A673 (cell line): ENCODE data around the gene PTBP1. TPM values are rescaled to one million over a fixed set of nuclear protein-coding genes. Genes with fewer than 3 reads are reported as not detected.

Source experiments
- BruUV-seq: library from RNA; stranded (reverse); fragments of 400-500 nt; replicated peaks from 2 replicates; lab custom pipeline; 2021; lab: Mats Ljungman, UMichigan
- CTCF ChIA-PET: fragments of 300-600 bp; sonication (Branson Sonifier 250); formaldehyde crosslinking; loops from one replicate; lab custom pipeline; 2022; ENCODE audit warnings: antibody characterized with exemption; lab: Charles Lee
- POLR2A ChIA-PET: fragments of 300-600 bp; sonication (Branson Sonifier 250); formaldehyde crosslinking; loops from one replicate; lab custom pipeline; 2022; ENCODE audit warnings: antibody characterized with exemption; ENCODE audit not compliant: low non-redundant PET; lab: Charles Lee
- DNase-seq: peaks from one replicate; pipeline ENCODE4 v3.0.0-alpha.2; 2015; ENCODE audit warnings: low spot score
- H3K27ac ChIP-seq: fragments of 200-600 bp; sonication (generic); 2 replicates; pipeline ENCODE4 v1.5.1; 2016; ENCODE audit warnings: mixed run types, low read depth, mild to moderate bottlenecking, mixed read lengths, antibody characterized with exemption, low read length; ENCODE audit not compliant: poor library complexity, severe bottlenecking
- H3K27me3 ChIP-seq: fragments of 200-600 bp; sonication (generic); replicated peaks from 2 replicates; pipeline ENCODE4 v1.6.1; 2017; ENCODE audit warnings: mixed run types, low read depth, mild to moderate bottlenecking, mixed read lengths, antibody characterized with exemption, low read length; ENCODE audit not compliant: insufficient read depth, poor library complexity
- H3K36me3 ChIP-seq: fragments of 200-600 bp; sonication (generic); 2 replicates; pipeline ENCODE4 v1.6.1; 2016; ENCODE audit warnings: mixed run types, mild to moderate bottlenecking, mixed read lengths, antibody characterized with exemption, low read length; ENCODE audit not compliant: insufficient read depth, poor library complexity, severe bottlenecking
- H3K4me1 ChIP-seq: fragments of 200-600 bp; sonication (generic); 2 replicates; pipeline ENCODE4 v1.6.1; 2017; ENCODE audit warnings: mixed run types, mild to moderate bottlenecking, mixed read lengths, antibody characterized with exemption, low read length; ENCODE audit not compliant: insufficient read depth, poor library complexity, severe bottlenecking
- H3K4me3 ChIP-seq: fragments of 200-600 bp; sonication (generic); 2 replicates; pipeline ENCODE4 v1.5.1; 2016; ENCODE audit warnings: low read depth, mixed run types, mild to moderate bottlenecking, mixed read lengths, low read length; ENCODE audit not compliant: poor library complexity, severe bottlenecking
- H3K9me3 ChIP-seq: fragments of 200-600 bp; sonication (generic); 2 replicates; pipeline ENCODE4 v1.6.1; 2016; ENCODE audit warnings: mixed run types, low read depth, mild to moderate bottlenecking, mixed read lengths, antibody characterized with exemption, low read length; ENCODE audit not compliant: poor library complexity, severe bottlenecking
- EZH2 ChIP-seq: fragments of 200-600 bp; sonication (generic); IDR thresholded peaks from 2 replicates; pipeline ENCODE4 v1.6.1; 2017; ENCODE audit warnings: borderline replicate concordance, low read depth, mild to moderate bottlenecking, mixed read lengths, antibody characterized with exemption, low read length; ENCODE audit not compliant: poor library complexity, severe bottlenecking
- intact Hi-C: fragments of 100-400 bp; cut with micrococcal nuclease; formaldehyde crosslinking; loops from one replicate; pipeline ENCODE4 v1.10.0; 2022; ENCODE audit not compliant: unreplicated experiment
- total RNA-seq: library from RNA; stranded (reverse); gene quantifications from 2 replicates; pipeline ENCODE4 v1.2.3, GENCODE V29; 2021
- TF ChIP-seq, protein P1 (sequence below): fragments of 300-800, 200-600 bp; sonication (generic); conservative IDR thresholded peaks from 2 replicates; pipeline ENCODE4 v1.5.1; 2017; ENCODE audit warnings: low read depth, mild to moderate bottlenecking, antibody characterized with exemption, low read length, moderate library complexity, mixed read lengths

The PTBP1 gene
- total RNA-seq, 1 experiment from 2014 or later: 800 TPM

DNA sequence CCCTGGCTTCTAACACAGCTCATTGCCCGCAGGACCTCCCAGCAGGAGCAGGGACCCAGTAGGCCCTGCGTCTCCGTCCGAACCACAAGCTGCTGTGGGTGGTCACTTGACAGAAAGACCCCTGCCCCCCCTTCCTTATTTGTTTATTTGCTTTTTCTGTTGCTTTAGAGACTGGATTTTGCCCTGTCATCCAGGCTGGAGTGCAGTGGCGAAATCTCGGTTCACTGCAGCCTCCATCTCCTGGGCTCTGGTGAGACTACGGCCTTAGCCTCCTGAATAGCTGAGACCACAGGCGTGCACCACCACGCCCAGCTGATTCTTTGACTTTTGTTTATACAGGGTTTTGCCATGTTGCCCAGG, 7.6 kb upstream of the PTBP1 start:
- POLR2A ChIA-PET: no interaction called here
- intact Hi-C loops: no loop called here

DNA sequence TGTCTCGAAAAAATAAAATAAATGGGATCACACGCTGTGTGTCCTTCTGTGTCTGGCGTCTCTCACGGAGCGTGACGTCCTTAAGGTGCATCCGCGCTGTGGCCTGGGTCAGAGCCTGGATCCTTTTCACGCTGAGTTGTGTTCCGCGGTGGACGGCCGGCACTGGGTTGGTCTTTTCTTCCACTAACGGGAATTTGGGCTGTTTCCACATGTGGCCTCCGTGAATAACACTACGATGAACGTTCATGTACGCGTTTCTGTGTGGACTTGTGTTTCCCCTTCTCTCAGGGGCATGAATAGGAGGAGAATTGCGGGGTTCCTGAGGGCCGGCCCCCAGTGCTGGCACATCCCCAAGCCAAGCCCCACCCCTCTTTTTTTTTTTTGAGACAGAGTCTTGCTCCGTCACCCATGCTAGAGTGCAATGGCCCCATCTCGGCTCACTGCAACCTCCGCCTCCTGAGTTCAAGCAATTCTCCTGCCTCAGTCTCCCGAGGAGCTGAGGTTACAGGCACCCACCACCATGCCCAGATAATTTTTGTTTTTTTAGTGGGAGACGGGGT, 6.2 kb upstream of the PTBP1 start:
- TF ChIP-seq EZH2: no peak
- TF ChIP-seq, protein P1, sequence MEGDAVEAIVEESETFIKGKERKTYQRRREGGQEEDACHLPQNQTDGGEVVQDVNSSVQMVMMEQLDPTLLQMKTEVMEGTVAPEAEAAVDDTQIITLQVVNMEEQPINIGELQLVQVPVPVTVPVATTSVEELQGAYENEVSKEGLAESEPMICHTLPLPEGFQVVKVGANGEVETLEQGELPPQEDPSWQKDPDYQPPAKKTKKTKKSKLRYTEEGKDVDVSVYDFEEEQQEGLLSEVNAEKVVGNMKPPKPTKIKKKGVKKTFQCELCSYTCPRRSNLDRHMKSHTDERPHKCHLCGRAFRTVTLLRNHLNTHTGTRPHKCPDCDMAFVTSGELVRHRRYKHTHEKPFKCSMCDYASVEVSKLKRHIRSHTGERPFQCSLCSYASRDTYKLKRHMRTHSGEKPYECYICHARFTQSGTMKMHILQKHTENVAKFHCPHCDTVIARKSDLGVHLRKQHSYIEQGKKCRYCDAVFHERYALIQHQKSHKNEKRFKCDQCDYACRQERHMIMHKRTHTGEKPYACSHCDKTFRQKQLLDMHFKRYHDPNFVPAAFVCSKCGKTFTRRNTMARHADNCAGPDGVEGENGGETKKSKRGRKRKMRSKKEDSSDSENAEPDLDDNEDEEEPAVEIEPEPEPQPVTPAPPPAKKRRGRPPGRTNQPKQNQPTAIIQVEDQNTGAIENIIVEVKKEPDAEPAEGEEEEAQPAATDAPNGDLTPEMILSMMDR: no peak
- Histone ChIP-seq H3K27ac (no peak overlapping the region), H3K4me3 (no peak overlapping the region), H3K9me3 (no peaks in the 10 kb centered on the region), H3K27me3 (no peaks in the 10 kb centered on the region), H3K4me1 (peaks cover 3% of the 10 kb centered on the region), H3K36me3 (no peaks in the 10 kb centered on the region)
- intact Hi-C loops: no loop called here
- no TSS peak for BruUV-seq
- CTCF ChIA-PET: no interaction called here
- POLR2A ChIA-PET: no interaction called here
- no peak for DNase-seq

More for the DNA sequence above, 7.6 kb upstream of the PTBP1 start:
- Histone ChIP-seq H3K36me3 (no peaks in the 10 kb centered on the region), H3K4me3 (no peak overlapping the region), H3K27ac (no peak overlapping the region), H3K27me3 (no peaks in the 10 kb centered on the region), H3K9me3 (no peaks in the 10 kb centered on the region), H3K4me1 (no peaks in the 10 kb centered on the region)
- CTCF ChIA-PET: no interaction called here
- no TSS peak for BruUV-seq
- no peak for DNase-seq
- TF ChIP-seq, protein P1: no peak
- TF ChIP-seq EZH2: no peak

DNA sequence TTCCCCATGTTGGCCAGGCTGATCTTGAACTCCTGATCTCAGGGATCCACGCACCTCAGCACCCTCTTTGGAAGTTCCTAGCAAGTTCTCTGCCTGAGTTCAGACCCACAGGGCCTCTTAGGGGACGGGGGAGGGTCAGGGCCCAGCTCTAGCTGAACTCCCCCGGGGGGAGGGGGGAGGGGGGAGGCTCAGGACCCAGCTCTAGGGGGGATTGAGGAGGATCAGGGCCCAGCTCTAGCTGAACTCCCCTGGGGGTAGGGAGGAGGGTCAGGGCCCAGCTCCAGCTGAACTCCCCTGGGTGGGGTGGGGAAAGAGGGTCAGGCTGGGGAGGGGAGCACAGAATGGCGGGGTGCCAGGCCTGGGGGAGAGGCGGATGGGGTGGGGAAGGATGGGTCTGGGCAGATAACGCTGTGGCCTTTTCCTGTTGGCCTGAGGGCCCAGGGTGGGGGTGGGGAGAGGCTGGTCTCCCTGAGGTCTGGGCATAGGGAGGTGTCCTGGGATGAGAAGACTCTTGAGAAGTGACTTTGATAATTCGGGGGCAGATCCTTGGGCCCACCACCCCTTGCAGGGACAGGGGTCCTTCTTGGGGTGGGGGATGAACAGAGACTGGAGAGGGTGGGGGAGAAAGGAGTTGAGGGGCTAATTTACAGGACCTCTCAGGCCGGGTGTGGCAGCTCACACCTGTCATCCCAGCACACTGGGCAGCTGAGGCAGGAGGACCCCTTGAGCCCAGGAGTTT, 5.5 kb upstream of the PTBP1 start:
- TF ChIP-seq EZH2: no peak
- TF ChIP-seq, protein P1: no peak
- CTCF ChIA-PET: no interaction called here
- peaks cover 7% of the 10 kb centered on the region for H3K4me1 ChIP-seq
- no peak overlapping the region for H3K4me3 ChIP-seq
- BruUV-seq: no TSS peak
- no peaks in the 10 kb centered on the region for H3K27me3 ChIP-seq
- H3K9me3 ChIP-seq: no peaks in the 10 kb centered on the region
- intact Hi-C loops: no loop called here
- DNase-seq: no peak
- H3K27ac ChIP-seq: no peak overlapping the region
- H3K36me3 ChIP-seq: no peaks in the 10 kb centered on the region
- POLR2A ChIA-PET: no interaction called here
